Measurements from ENCODE around the gene G3BP1.

Gene G3BP1

GRCh38 chr5:151820903-151821302 lies 49.1 kb downstream of the G3BP1 start:
- H3K9me2 ChIP-seq (replicated peaks; ENCODE audit: low read depth, low read length): no peaks in the 10 kb centered on the region
- H3K36me3 ChIP-seq (ENCODE audit: insufficient read depth, low read length): no peaks in the 10 kb centered on the region
- H3K9me3 ChIP-seq (ENCODE audit: insufficient read depth, low read depth, low read length): no peaks in the 10 kb centered on the region
- H3K4me1 ChIP-seq (ENCODE audit: insufficient read depth, low read length, poor library complexity, severe bottlenecking): no peaks in the 10 kb centered on the region
- no peaks in the 10 kb centered on the region for H3K27me3 ChIP-seq (ENCODE audit: insufficient read depth, low read length, poor library complexity, severe bottlenecking)
- TF ChIP-seq EZH2phosphoT487 (IDR thresholded peaks at IDR 0.05; ENCODE audit: borderline replicate concordance) (no peak), CTCF (conservative IDR thresholded peaks at IDR 0.05; ENCODE audit: low read length) (no peak)
- no peak overlapping the region for H2AFZ ChIP-seq (ENCODE audit: low read length)
- H3K4me3 ChIP-seq (ENCODE audit: low read length, poor library complexity, severe bottlenecking): no peak overlapping the region
- H3K4me2 ChIP-seq (ENCODE audit: low read depth, low read length, poor library complexity, severe bottlenecking): no peak overlapping the region
- no peaks in the 10 kb centered on the region for H3F3A ChIP-seq (ENCODE audit: low read depth)
- no peaks in the 10 kb centered on the region for H4K20me1 ChIP-seq (ENCODE audit: insufficient read depth, low read length, poor library complexity, severe bottlenecking)
- H3K79me2 ChIP-seq (ENCODE audit: insufficient read depth, low read length): no peaks in the 10 kb centered on the region
- no peak overlapping the region for H3K9ac ChIP-seq (ENCODE audit: low read depth, low read length, poor library complexity, severe bottlenecking)

GRCh38 chr5:151822141-151822540 lies 50.4 kb downstream of the G3BP1 start:
- H3K9me3 ChIP-seq (ENCODE audit: insufficient read depth, low read depth, low read length): no peaks in the 10 kb centered on the region
- no peaks in the 10 kb centered on the region for H3K27me3 ChIP-seq (ENCODE audit: insufficient read depth, low read length, poor library complexity, severe bottlenecking)
- no peak overlapping the region for H3K9ac ChIP-seq (ENCODE audit: low read depth, low read length, poor library complexity, severe bottlenecking)
- H3K9me2 ChIP-seq (replicated peaks; ENCODE audit: low read depth, low read length): no peaks in the 10 kb centered on the region
- H4K20me1 ChIP-seq (ENCODE audit: insufficient read depth, low read length, poor library complexity, severe bottlenecking): no peaks in the 10 kb centered on the region
- H3K4me1 ChIP-seq (ENCODE audit: insufficient read depth, low read length, poor library complexity, severe bottlenecking): no peaks in the 10 kb centered on the region
- H3K79me2 ChIP-seq (ENCODE audit: insufficient read depth, low read length): no peaks in the 10 kb centered on the region
- H3K4me3 ChIP-seq (ENCODE audit: low read length, poor library complexity, severe bottlenecking): no peak overlapping the region
- H3K36me3 ChIP-seq (ENCODE audit: insufficient read depth, low read length): no peaks in the 10 kb centered on the region
- no peaks in the 10 kb centered on the region for H3F3A ChIP-seq (ENCODE audit: low read depth)
- no peak overlapping the region for H2AFZ ChIP-seq (ENCODE audit: low read length)
- TF ChIP-seq CTCF (conservative IDR thresholded peaks at IDR 0.05; ENCODE audit: low read length): no peak
- TF ChIP-seq EZH2phosphoT487 (IDR thresholded peaks at IDR 0.05; ENCODE audit: borderline replicate concordance): no peak
- no peak overlapping the region for H3K4me2 ChIP-seq (ENCODE audit: low read depth, low read length, poor library complexity, severe bottlenecking)

- no peak overlapping the region for H3K4me2 ChIP-seq (ENCODE audit: low read depth, low read length, poor library complexity, severe bottlenecking)
- H3K9ac ChIP-seq (ENCODE audit: low read depth, low read length, poor library complexity, severe bottlenecking): no peak overlapping the region
- H3K36me3 ChIP-seq (ENCODE audit: insufficient read depth, low read length): no peaks in the 10 kb centered on the region
- no peaks in the 10 kb centered on the region for H3K79me2 ChIP-seq (ENCODE audit: insufficient read depth, low read length)
- no peaks in the 10 kb centered on the region for H3K27me3 ChIP-seq (ENCODE audit: insufficient read depth, low read length, poor library complexity, severe bottlenecking)
- H2AFZ ChIP-seq (ENCODE audit: low read length): no peak overlapping the region
- no peaks in the 10 kb centered on the region for H4K20me1 ChIP-seq (ENCODE audit: insufficient read depth, low read length, poor library complexity, severe bottlenecking)
- TF ChIP-seq EZH2phosphoT487 (IDR thresholded peaks at IDR 0.05; ENCODE audit: borderline replicate concordance) (no peak), CTCF (conservative IDR thresholded peaks at IDR 0.05; ENCODE audit: low read length) (peak; percentile 97)
- H3K4me3 ChIP-seq (ENCODE audit: low read length, poor library complexity, severe bottlenecking): no peak overlapping the region
- H3K9me3 ChIP-seq (ENCODE audit: insufficient read depth, low read depth, low read length): no peaks in the 10 kb centered on the region
- no peaks in the 10 kb centered on the region for H3K9me2 ChIP-seq (replicated peaks; ENCODE audit: low read depth, low read length)
- no peaks in the 10 kb centered on the region for H3F3A ChIP-seq (ENCODE audit: low read depth)
- H3K4me1 ChIP-seq (ENCODE audit: insufficient read depth, low read length, poor library complexity, severe bottlenecking): no peaks in the 10 kb centered on the region
Observed at GRCh38 chr5:151825445-151825844, 53.7 kb downstream of the G3BP1 start.

All from Loucy (cell line).